ENCODE data around the gene ZNF485. TPM values are rescaled to one million over a fixed set of nuclear protein-coding genes. Genes with fewer than 3 reads are reported as not detected.

ZNF485 gene
- total and polyA plus RNA-seq, 9 donors, result 2.0 to 8.3 (median 4.1) TPM

- intact Hi-C loops (cut with DNase I), result no loop called here
- 60 to 65% (median 64%) methylated on average over 2 of the region's 2 CpGs for WGBS, 3 donors
- no peaks in the 10 kb centered on the region for H3K4me1 ChIP-seq (ENCODE audit: insufficient read depth)
These were observed 47.5 kb downstream of the ZNF485 start for GRCh38 chr10:43653746-43654145.

DNA sequence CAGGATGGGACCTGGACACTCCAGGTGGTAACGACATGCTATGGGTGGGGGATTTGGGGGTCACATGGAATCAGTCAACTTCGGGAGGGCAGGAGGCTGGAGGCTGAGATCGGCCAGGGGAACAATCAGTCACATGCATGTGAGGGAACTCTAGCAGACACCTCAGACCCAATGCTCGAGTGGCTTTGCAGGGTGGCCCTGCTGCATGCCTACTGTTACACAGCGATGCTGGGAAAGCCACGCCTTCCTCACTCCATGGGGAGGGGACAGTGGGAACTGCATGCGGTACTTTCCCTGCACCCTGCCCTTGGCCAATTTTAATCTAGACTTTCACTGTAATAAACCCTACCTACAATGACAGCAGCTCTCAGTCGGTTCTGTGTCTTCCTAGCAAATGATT lies 49.1 kb downstream of the ZNF485 start:
- intact Hi-C loops (cut with DNase I), result no loop called here
- H3K27ac ChIP-seq, result no peak overlapping the region
- 73 to 89% (median 85%) methylated on average over 8 of the region's 8 CpGs for WGBS, 3 donors

More at GRCh38 chr10:43653746-43654145, 47.5 kb downstream of the ZNF485 start:
- Histone ChIP-seq H3K36me3 (no peaks in the 10 kb centered on the region), H3K4me3 (no peak overlapping the region), H3K27ac (no peak overlapping the region), H3K9me3 (no peaks in the 10 kb centered on the region), H3K27me3 (no peaks in the 10 kb centered on the region)
- no peak for TF ChIP-seq CTCF (IDR thresholded peaks at IDR 0.05)
- no peak for TF ChIP-seq POLR2A (IDR thresholded peaks at IDR 0.05)
- no peak for TF ChIP-seq EP300 (IDR thresholded peaks at IDR 0.05)
- no peak for DNase-seq

GRCh38 chr10:43658227-43658626 lies 52.0 kb downstream of the ZNF485 start:
- no peak for DNase-seq
- WGBS, 3 donors, result 64 to 72% (median 67%) methylated on average over 8 of the region's 8 CpGs
- intact Hi-C loops (cut with DNase I), result no loop called here

More for the DNA sequence above, 49.1 kb downstream of the ZNF485 start:
- TF ChIP-seq CTCF (IDR thresholded peaks at IDR 0.05), result no peak
- no peak for TF ChIP-seq EP300 (IDR thresholded peaks at IDR 0.05)
- TF ChIP-seq POLR2A (IDR thresholded peaks at IDR 0.05), result no peak
- H3K27me3 ChIP-seq, result no peaks in the 10 kb centered on the region
- H3K4me1 ChIP-seq (ENCODE audit: insufficient read depth), result no peaks in the 10 kb centered on the region
- H3K36me3 ChIP-seq, result no peaks in the 10 kb centered on the region
- no peaks in the 10 kb centered on the region for H3K9me3 ChIP-seq
- DNase-seq, result no peak
- no peak overlapping the region for H3K4me3 ChIP-seq

GRCh38 chr10:43665054-43665453 lies 58.8 kb downstream of the ZNF485 start:
- DNase-seq, result no peak
- Histone ChIP-seq H3K4me3 (no peak overlapping the region), H3K4me1 (ENCODE audit: insufficient read depth) (no peaks in the 10 kb centered on the region), H3K9me3 (no peaks in the 10 kb centered on the region), H3K27me3 (no peaks in the 10 kb centered on the region), H3K27ac (no peak overlapping the region), H3K36me3 (no peaks in the 10 kb centered on the region)
- TF ChIP-seq CTCF (IDR thresholded peaks at IDR 0.05) (no peak), EP300 (IDR thresholded peaks at IDR 0.05) (no peak)
- intact Hi-C loops (cut with DNase I), result no loop called here
- 33 to 47% (median 41%) methylated on average over 3 of the region's 3 CpGs for WGBS, 3 donors

More at GRCh38 chr10:43658227-43658626, 52.0 kb downstream of the ZNF485 start:
- no peaks in the 10 kb centered on the region for H3K36me3 ChIP-seq
- H3K4me1 ChIP-seq (ENCODE audit: insufficient read depth), result no peaks in the 10 kb centered on the region
- no peak overlapping the region for H3K4me3 ChIP-seq
- no peaks in the 10 kb centered on the region for H3K9me3 ChIP-seq
- no peaks in the 10 kb centered on the region for H3K27me3 ChIP-seq
- TF ChIP-seq POLR2A (IDR thresholded peaks at IDR 0.05), result no peak
- TF ChIP-seq CTCF (IDR thresholded peaks at IDR 0.05), result no peak
- TF ChIP-seq EP300 (IDR thresholded peaks at IDR 0.05), result no peak
- no peak overlapping the region for H3K27ac ChIP-seq

Data from ovary (tissue), 9 donors.